ENCODE data around the gene ADCY3. TPM values are rescaled to one million over a fixed set of nuclear protein-coding genes. Genes with fewer than 3 reads are reported as not detected.

The ADCY3 gene
- total and polyA plus RNA-seq, 2 of the 13 experiments (the other 11 are each of a cell fraction or from before 2014, with no cell fraction given): 0.11 to 0.61 TPM

GRCh38 chr2:24877067-24877466, 43.0 kb downstream of the ADCY3 start (continued):
- TF ChIP-seq ZNF431 (CRISPR knock-in tag; IDR thresholded peaks at IDR 0.05; ENCODE audit: borderline replicate concordance, low read depth) (no peak), IRF1 (CRISPR knock-in tag; IDR thresholded peaks at IDR 0.05; ENCODE audit: low read depth) (no peak), HNRNPL (IDR thresholded peaks at IDR 0.05; ENCODE audit: low read depth, low read length) (0 out of 2 replicates have a peak, but pooled peaks have one; percentile 22), ELK4 (CRISPR knock-in tag; IDR thresholded peaks at IDR 0.05; ENCODE audit: borderline replicate concordance) (no peak), ZBTB7A (CRISPR knock-in tag; IDR thresholded peaks at IDR 0.05) (no peak), PBX2 (CRISPR knock-in tag; IDR thresholded peaks at IDR 0.05) (no peak), CREB3 (CRISPR knock-in tag; IDR thresholded peaks at IDR 0.05) (no peak), POLR2AphosphoS5 (IDR thresholded peaks at IDR 0.05; ENCODE audit: low read depth, low read length) (no peak), XRCC5 (optimal IDR thresholded peaks at IDR 0.05; ENCODE audit: low read length) (peak; percentile 25), HNF1B (CRISPR knock-in tag; IDR thresholded peaks at IDR 0.05) (no peak), ZNF687 (CRISPR knock-in tag; IDR thresholded peaks at IDR 0.05) (peak; percentile 30; the same call in 1 of the 2 replicates)

Measured in HepG2 (cell line).